Sigmoid colon (tissue), 4 donors: Measurements from ENCODE around the gene ERBB2.

Experiments used
- EP300 ChIP-seq, 4 donors: sonication (generic); formaldehyde crosslinking; IDR thresholded peaks; one replicate each; pipeline ENCODE4 v1.6.1; 2017; ENCODE audit warnings: antibody characterized with exemption in 4 of 4
- POLR2A ChIP-seq, 2 donors: fragments of 450-650 bp; IDR thresholded peaks; one replicate each; pipeline ENCODE4 v1.6.1; 2016; ENCODE audit warnings: antibody characterized with exemption in 2 of 2, mild to moderate bottlenecking in 2 of 2, moderate library complexity in 2 of 2
- POLR2AphosphoS5 ChIP-seq, 4 donors: sonication (generic); formaldehyde crosslinking; IDR thresholded peaks; one replicate each; pipeline ENCODE4 v1.6.1; 2017; ENCODE audit warnings: antibody characterized with exemption in 4 of 4
- TF ChIP-seq, protein P1 (sequence below), 4 experiments: fragments of 450-650 bp in 3 of 4; fragments of 200-600 bp in 1 of 4; IDR thresholded peaks; one replicate each; pipeline ENCODE4 v1.5.1; 2016 to 2019; ENCODE audit warnings: antibody characterized with exemption in 4 of 4, mild to moderate bottlenecking in 3 of 4, moderate library complexity in 2 of 4

DNA sequence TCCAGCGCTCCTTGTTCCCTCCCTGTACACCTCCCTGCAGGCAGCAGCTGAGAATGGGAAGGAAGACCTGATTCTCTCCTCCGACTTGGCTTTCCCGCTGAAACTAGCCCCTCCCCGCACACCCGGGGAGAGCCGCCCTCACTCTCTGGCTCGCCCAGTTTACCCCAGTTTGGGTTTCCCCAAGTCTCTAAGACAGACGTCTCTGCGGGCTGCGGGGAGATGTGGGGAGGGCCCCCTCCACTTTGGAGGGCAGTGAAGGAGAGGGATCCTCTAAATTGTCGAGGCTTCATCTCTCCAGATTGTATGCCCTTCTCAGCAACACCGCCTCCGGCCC lies 38.7 kb downstream of the ERBB2 start:
- TF ChIP-seq POLR2A (IDR thresholded peaks at IDR 0.05), result no peak
- TF ChIP-seq POLR2AphosphoS5 (IDR thresholded peaks at IDR 0.05), result no peak
- TF ChIP-seq, protein P1, sequence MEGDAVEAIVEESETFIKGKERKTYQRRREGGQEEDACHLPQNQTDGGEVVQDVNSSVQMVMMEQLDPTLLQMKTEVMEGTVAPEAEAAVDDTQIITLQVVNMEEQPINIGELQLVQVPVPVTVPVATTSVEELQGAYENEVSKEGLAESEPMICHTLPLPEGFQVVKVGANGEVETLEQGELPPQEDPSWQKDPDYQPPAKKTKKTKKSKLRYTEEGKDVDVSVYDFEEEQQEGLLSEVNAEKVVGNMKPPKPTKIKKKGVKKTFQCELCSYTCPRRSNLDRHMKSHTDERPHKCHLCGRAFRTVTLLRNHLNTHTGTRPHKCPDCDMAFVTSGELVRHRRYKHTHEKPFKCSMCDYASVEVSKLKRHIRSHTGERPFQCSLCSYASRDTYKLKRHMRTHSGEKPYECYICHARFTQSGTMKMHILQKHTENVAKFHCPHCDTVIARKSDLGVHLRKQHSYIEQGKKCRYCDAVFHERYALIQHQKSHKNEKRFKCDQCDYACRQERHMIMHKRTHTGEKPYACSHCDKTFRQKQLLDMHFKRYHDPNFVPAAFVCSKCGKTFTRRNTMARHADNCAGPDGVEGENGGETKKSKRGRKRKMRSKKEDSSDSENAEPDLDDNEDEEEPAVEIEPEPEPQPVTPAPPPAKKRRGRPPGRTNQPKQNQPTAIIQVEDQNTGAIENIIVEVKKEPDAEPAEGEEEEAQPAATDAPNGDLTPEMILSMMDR (IDR thresholded peaks at IDR 0.05), result no peak
- TF ChIP-seq EP300 (IDR thresholded peaks at IDR 0.05), result no peak
